ENCODE results near the gene THOC2. TPM values are rescaled to one million over a fixed set of nuclear protein-coding genes. Genes with fewer than 3 reads are reported as not detected.

The THOC2 gene
- polyA plus RNA-seq, 3 donors = 12.5 to 44.7 (median 21.4) TPM

DNA sequence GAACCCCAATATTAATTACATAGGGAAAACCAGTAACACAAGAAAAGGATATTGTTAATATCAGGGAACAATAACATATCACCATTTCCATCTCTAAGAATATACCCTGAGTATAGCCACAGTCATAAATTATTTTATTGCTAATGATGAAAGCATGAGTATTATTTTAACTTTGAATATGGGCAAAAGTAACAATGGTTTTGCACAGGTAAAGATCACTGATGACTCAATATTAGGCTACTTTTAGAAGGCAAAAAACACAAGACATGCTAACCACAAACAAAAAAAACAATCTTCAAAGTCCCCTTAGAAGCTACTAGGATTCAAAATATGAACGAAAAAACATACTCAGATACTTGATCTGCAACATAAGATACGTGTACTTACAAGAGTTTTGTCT lies 36.5 kb downstream of the THOC2 start:
- intact Hi-C loops (cut with micrococcal nuclease) = no loop called here

DNA sequence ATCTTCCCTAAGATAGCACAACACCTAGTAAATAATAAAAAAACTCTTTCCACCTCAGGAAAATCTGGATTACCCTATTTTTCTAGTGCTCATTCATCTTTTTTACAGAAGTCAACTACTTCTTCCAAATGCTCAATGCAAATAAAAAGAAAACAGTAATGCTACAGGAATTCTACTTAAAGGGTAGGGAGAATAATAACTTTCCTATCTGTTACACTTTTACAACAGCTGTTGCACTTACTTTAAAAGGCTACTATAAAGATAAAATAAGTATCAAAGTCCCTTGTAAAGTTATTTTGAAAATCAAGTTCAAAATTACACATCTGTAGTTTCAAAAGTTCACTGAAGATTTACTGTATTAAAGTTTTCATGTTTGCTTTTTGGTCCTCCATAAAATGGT lies 37.6 kb downstream of the THOC2 start:
- intact Hi-C loops (cut with micrococcal nuclease) = no loop called here
- no peak overlapping the region for H3K9ac ChIP-seq (ENCODE audit: insufficient read depth, low read length, poor library complexity, severe bottlenecking)
- no peaks in the 10 kb centered on the region for H3K27me3 Mint-ChIP-seq (ENCODE audit: low read depth in 3 of 3)
- H3K79me2 ChIP-seq (ENCODE audit: insufficient read depth, low read length) = no peaks in the 10 kb centered on the region
- TF ChIP-seq, protein P1, sequence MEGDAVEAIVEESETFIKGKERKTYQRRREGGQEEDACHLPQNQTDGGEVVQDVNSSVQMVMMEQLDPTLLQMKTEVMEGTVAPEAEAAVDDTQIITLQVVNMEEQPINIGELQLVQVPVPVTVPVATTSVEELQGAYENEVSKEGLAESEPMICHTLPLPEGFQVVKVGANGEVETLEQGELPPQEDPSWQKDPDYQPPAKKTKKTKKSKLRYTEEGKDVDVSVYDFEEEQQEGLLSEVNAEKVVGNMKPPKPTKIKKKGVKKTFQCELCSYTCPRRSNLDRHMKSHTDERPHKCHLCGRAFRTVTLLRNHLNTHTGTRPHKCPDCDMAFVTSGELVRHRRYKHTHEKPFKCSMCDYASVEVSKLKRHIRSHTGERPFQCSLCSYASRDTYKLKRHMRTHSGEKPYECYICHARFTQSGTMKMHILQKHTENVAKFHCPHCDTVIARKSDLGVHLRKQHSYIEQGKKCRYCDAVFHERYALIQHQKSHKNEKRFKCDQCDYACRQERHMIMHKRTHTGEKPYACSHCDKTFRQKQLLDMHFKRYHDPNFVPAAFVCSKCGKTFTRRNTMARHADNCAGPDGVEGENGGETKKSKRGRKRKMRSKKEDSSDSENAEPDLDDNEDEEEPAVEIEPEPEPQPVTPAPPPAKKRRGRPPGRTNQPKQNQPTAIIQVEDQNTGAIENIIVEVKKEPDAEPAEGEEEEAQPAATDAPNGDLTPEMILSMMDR (IDR thresholded peaks at IDR 0.05) = no peak
- no peak for DNase-seq
- peaks cover 9 to 42% of the 10 kb centered on the region in 2 donors for H3K36me3 ChIP-seq (replicated peaks in 1 of 2; ENCODE audit: control insufficient read depth in 1 of 2, insufficient read depth in 2 of 2, low read length in 2 of 2)
- H3K27ac ChIP-seq (ENCODE audit: low read depth in 1 of 2, low read length in 2 of 2) = no peak overlapping the region
- H3K36me3 Mint-ChIP-seq = peaks cover 14 to 18% of the 10 kb centered on the region in 2 donors
- H3K4me3 Mint-ChIP-seq = no peak overlapping the region
- peaks cover 2% of the 10 kb centered on the region for H3K4me1 Mint-ChIP-seq
- H3K4me2 ChIP-seq (replicated peaks; ENCODE audit: extremely low read depth, low read length, poor library complexity, severe bottlenecking) = no peak overlapping the region
- no peaks in the 10 kb centered on the region for H3K9me3 Mint-ChIP-seq
- no peaks in the 10 kb centered on the region for H3K4me1 ChIP-seq (ENCODE audit: control insufficient read depth in 1 of 2, insufficient read depth in 2 of 2, low read length in 2 of 2)
- H3K9me3 ChIP-seq (replicated peaks in 1 of 2; ENCODE audit: control insufficient read depth in 1 of 2, insufficient read depth in 1 of 2, low read length in 2 of 2) = no peaks in the 10 kb centered on the region
- no peaks in the 10 kb centered on the region for H4K20me1 ChIP-seq (ENCODE audit: insufficient read depth, low read length)
- H2AFZ ChIP-seq (ENCODE audit: insufficient read depth, low read depth, low read length, poor library complexity, severe bottlenecking) = no peak overlapping the region
- H3K27me3 ChIP-seq (ENCODE audit: control insufficient read depth in 2 of 2, insufficient read depth in 2 of 2, low read length in 2 of 2) = no peaks in the 10 kb centered on the region
- no peak overlapping the region for H3K4me3 ChIP-seq (replicated peaks in 1 of 3; ENCODE audit: low read depth in 2 of 3, low read length in 3 of 3)
- no peak overlapping the region for H3K27ac Mint-ChIP-seq

More for the DNA sequence above, 36.5 kb downstream of the THOC2 start:
- peaks cover 5 to 31% of the 10 kb centered on the region in 2 donors for H3K36me3 ChIP-seq (replicated peaks in 1 of 2; ENCODE audit: control insufficient read depth in 1 of 2, insufficient read depth in 2 of 2, low read length in 2 of 2)
- no peak for DNase-seq
- H3K9me3 Mint-ChIP-seq = no peaks in the 10 kb centered on the region
- TF ChIP-seq, protein P1 (IDR thresholded peaks at IDR 0.05) = no peak
- H3K27me3 ChIP-seq (ENCODE audit: control insufficient read depth in 2 of 2, insufficient read depth in 2 of 2, low read length in 2 of 2) = no peaks in the 10 kb centered on the region
- no peaks in the 10 kb centered on the region for H3K9me3 ChIP-seq (replicated peaks in 1 of 2; ENCODE audit: control insufficient read depth in 1 of 2, insufficient read depth in 1 of 2, low read length in 2 of 2)
- H3K4me1 Mint-ChIP-seq = peaks cover 2% of the 10 kb centered on the region
- H3K36me3 Mint-ChIP-seq = peaks cover 14 to 21% of the 10 kb centered on the region in 2 donors
- no peak overlapping the region for H3K9ac ChIP-seq (ENCODE audit: insufficient read depth, low read length, poor library complexity, severe bottlenecking)
- no peaks in the 10 kb centered on the region for H4K20me1 ChIP-seq (ENCODE audit: insufficient read depth, low read length)
- no peaks in the 10 kb centered on the region for H3K79me2 ChIP-seq (ENCODE audit: insufficient read depth, low read length)
- H3K4me3 ChIP-seq (replicated peaks in 1 of 3; ENCODE audit: low read depth in 2 of 3, low read length in 3 of 3) = no peak overlapping the region
- H3K27me3 Mint-ChIP-seq (ENCODE audit: low read depth in 3 of 3) = no peaks in the 10 kb centered on the region
- no peaks in the 10 kb centered on the region for H3K4me1 ChIP-seq (ENCODE audit: control insufficient read depth in 1 of 2, insufficient read depth in 2 of 2, low read length in 2 of 2)
- no peak overlapping the region for H3K4me3 Mint-ChIP-seq
- H3K4me2 ChIP-seq (replicated peaks; ENCODE audit: extremely low read depth, low read length, poor library complexity, severe bottlenecking) = no peak overlapping the region
- H3K27ac ChIP-seq (ENCODE audit: low read depth in 1 of 2, low read length in 2 of 2) = no peak overlapping the region
- H2AFZ ChIP-seq (ENCODE audit: insufficient read depth, low read depth, low read length, poor library complexity, severe bottlenecking) = no peak overlapping the region
- H3K27ac Mint-ChIP-seq = no peak overlapping the region
- WGBS (ENCODE audit: insufficient coverage) = no CpG with 5 or more reads among the region's 2 CpGs

All from CD14-positive monocyte (primary cell).